C4-2B (cell line): ENCODE data around the gene DARS1.

Experiments used
- CTCF ChIP-seq: fragments of 450-650 bp; conservative IDR thresholded peaks from 2 replicates; pipeline ENCODE4 v1.5.1; 2017; ENCODE audit warnings: mild to moderate bottlenecking
- ZFX ChIP-seq: fragments of 450-650 bp; IDR thresholded peaks from 2 replicates; pipeline ENCODE4 v1.6.1; 2017

- TF ChIP-seq CTCF: no peak
- TF ChIP-seq ZFX: no peak
Observed at GRCh38 chr2:135890835-135891234, 94.6 kb downstream of the DARS1 start.
